Stimulated activated CD8-positive, alpha-beta memory T cell treated with anti-CD3 and anti-CD28 coated beads, Interleukin-7, amount 100 ng/mL, for 48 hours (primary cell): ENCODE data around the gene RHBDL2.
"Not testable (repeated sequence)": the region's sequence is repeated elsewhere in the genome, so short reads cannot be mapped to it uniquely, and the experiment has no call there.

Experiments used
- DNase-seq, 2 donors: peaks; one replicate each; pipeline ENCODE4 v3.0.0-alpha.2; 2020; ENCODE audit warnings: low read depth in 1 of 2; ENCODE audit errors: extremely low read depth in 1 of 2

RHBDL2 gene, protein sequence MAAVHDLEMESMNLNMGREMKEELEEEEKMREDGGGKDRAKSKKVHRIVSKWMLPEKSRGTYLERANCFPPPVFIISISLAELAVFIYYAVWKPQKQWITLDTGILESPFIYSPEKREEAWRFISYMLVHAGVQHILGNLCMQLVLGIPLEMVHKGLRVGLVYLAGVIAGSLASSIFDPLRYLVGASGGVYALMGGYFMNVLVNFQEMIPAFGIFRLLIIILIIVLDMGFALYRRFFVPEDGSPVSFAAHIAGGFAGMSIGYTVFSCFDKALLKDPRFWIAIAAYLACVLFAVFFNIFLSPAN

DNA sequence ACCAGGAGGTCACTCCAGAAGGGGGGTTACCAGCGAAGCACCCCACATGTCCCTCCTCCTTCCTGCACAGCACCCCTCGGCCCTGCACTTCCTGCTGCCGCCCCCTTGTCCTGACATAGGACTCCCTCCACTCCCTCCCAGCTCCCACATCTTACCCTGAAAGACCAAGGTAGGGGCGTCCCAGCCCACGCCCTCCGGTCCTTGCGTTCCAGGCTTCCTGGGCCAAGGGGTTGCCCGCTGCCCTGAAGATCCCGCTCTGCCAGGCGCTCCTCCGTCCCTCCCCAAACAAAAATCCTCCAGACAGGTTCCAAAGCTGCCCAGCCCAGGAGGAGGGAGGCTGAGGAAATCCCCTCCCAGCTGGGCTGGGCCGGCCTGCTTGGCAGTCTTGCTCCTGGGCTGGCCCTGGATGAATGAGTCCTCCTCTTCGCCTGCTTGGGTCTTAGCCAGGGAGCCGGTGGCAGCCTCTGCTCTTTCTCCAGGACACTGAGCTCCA, at the start of gene RHBDL2:
TSS of gene RHBDL2 (minus strand) at position 304 of the 493 bp plus-strand sequence. CDS start 22,618 bp downstream, outside the sequence.
- no peak for DNase-seq

DNA sequence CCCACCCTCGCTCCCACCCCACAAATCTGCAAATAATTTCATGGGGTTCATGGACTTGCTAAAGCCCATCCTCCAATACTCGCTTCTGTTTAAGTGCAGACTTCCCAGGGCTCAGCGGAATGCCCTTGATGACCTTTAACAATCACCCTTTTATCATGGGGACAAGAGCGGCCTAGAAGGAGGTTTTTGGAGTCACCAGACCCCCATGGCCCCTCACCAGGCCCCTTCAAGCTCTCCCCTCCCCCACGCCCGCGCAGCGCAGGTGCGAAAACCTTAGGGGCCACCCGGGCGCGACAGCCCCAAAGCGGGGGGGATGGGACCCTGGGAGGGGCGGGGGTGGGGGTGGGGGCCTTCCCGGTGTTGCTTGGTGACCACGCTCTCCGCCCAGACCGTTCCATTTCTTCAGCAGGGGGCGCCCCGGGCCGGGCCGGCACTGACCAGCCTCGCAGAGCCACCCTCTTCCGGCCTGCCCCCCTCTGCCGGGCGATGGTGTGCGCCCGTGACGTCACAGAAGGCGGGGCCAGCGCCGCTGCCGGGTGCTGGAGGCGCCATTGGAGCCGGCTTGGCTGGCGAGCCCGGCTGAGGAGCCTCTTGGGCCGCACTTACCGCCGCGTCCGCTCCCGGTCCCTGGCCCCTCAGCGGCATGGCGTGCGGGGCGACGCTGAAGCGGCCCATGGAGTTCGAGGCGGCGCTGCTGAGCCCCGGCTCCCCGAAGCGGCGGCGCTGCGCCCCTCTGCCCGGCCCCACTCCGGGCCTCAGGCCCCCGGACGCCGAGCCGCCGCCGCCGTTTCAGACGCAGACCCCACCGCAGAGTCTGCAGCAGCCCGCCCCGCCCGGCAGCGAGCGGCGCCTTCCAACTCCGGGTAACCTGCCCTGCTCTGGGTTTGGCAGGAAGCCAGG, 49.4 kb upstream of the RHBDL2 start, which contains the start of gene AKIRIN1:
TSS of gene AKIRIN1 (plus strand) at position 539 of the 900 bp plus-strand sequence. CDS start at position 644, 105 bp downstream.
- DNase-seq = peak; percentile 95 to 99

DNA sequence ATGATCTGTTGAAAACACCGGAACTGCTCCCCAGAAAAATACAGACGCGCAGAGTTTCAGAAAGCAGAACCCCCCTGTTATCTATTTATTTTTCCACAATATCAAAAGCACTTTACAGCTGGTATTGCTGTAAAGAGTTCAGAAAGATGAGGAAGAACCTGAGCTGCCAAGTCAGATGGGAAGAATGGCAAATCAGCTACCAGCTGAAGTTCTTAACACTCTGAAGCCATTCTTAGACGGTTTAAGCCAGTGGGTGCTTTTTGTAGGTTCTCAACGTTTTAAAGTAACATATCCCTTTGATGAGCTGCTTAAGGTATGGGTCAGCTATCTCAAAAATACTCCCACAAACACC, 48.7 kb upstream of the RHBDL2 start:
- DNase-seq = no peak

DNA sequence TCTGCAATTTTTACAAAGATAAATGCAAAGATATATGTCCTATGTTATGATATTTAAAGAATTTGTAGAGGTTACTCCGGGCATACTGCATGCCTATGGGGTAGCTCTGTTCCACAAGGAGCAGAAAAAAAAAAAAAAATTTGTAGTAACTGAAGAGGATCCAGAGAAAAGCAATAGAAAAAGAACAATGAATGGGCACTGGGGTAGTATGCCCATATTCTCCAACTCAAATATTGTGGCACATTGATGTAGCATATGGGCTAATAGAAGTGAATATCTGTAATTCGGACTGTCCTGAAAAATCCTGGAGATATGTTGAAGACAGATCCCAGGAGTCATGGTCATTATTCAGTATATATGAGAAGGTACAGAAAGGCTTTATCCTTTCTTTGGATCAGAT, 48.3 kb upstream of the RHBDL2 start:
- DNase-seq = no peak

DNA sequence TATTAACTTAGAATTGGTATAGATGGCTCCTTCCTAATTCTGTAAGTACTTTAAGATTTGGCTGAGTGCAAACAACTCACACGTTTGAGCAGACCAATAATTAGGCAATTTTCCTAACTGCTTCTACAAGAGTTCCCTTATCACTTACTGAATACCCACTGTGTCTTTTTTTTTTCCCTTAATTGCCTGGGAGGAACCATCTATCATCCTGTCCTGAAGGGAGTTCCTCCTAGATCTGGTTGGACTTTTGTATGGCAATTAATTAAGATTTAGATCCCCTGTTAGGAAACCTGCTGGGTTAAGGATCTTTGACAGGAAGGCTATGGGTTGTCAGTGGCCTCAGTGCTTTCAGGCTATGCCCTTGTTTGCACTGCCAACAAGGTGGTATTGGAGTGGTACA, 37.8 kb upstream of the RHBDL2 start:
- not testable (repeated sequence) for DNase-seq

DNA sequence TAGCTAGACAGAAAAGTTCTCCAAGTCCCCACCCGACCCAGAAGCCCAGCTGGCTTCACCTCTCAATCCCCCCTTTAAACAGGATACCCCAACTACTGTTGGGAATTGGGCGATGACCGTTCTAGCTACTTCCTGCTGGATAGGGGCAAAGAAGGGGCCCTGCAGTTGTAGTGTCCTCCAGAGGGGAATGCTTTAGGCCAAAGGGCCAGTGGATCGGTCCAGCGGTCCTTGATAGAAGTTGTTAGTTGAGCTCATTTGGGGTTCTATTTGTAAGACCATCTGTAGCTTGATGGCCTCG, 36.6 kb upstream of the RHBDL2 start:
- DNase-seq = not testable (repeated sequence)

DNA sequence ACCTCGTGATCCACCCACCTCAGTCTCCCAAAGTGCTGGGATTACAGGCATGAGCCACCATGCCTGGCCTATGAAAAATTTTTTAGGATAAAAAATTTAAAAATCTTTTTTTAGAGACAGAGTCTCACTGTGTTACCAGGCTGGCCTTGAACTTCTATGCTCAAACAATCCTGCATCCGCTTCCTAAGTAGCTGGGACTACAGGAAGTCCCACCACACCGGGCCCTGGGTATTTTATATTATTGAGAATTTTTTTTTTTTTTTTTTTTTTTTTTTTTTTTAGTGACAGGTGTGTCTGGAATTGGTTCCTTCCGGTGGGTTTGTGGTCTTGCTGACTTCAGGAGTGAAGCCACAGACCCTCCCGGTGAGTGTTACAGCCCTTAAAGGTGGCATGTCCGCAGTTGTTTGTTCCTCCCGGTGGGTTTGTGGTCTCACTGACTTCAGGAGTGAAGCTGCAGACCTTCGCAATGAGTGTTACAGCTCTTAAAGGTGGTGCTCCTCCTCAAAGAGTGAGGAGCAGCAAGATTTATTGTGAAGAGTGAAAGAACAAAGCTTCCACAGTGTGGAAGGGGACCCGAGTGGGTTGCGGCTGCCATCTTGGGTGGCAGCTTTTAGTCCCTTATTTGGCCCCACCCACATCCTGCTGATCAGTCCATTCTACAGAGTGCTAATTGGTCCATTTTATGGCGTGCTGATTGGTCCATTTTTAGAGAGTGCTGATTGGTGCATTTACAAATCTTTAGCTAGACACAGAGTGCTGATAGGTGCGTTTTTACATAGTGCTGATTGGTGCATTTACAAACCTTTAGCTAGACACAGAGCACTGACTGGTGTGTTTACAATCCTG, 36.0 kb upstream of the RHBDL2 start:
- peak; percentile 10 to 47 for DNase-seq

DNA sequence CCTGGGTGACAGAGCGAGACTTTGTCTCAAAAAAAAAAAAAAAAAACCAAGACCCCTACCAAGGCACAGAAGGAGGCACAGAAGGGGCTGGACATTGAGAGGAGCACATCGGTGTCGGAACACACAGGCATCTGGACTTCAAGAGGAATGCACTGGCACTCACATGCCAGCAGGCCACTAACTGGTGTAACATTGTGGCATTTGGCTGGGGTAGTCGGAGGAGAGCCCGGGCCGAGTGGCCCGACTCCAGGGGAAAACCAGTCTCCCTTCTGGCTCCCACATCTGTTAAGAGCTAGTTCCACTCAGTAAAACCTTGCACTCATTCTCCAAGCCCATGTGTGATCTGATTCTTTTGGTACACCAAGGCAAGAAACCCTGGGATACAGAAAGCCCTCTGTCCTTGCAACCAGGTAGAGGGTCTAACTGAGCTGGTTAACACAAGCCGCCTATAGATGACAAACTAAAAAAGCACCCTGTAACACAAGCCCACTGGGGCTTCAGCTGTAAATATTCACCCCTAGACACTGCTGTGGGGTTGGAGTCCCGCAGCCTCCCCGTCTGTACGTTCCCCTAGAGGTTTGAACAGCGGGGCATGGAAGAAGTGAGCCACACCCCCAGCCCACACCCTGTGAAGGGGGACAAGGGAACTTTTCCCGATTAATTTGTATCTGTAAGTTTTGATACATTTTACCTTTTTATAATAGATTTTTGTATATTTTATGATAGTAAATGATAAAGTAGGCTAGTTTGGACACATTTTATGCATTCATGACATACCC, 32.2 kb upstream of the RHBDL2 start:
- no peak for DNase-seq

DNA sequence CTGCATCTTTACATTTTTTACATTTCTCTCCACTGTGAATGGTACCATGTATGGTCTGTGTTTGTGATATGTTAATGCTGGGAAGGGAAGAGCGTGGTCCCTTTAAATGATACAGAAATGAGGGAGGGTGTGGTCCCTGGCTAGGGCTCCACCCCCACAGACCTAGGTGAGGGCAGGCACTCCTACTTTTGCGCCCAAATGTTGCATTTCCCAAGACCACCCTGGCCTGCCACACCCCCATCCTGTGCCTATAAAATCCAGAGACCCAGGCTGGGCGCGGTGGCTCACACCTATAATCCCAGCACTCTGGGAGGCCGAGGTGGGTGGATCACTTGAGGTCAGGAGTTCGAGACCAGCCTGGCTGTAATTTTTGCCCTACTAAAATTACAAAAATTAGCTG, 31.5 kb upstream of the RHBDL2 start:
- DNase-seq = not testable (repeated sequence)

DNA sequence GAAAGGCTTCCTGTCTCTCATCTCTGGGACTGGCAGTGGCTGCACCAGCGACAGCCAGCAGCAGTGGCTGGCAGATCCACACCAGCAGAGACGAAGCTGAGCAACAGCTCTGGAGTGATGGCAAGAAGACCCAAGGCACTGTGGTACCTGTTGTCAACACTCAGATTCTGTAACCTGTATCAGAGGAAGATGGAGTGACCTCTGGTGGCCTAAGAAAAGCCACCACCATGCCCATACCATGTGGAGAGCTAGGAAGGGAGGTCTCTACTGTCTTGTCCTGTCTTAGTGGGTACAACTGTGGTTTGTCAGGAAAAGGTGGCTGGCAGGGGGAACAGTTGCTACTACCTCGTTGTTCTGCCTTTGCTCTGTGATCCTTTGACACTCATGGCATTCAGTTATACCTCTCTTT, 22.5 kb upstream of the RHBDL2 start:
- no peak for DNase-seq

DNA sequence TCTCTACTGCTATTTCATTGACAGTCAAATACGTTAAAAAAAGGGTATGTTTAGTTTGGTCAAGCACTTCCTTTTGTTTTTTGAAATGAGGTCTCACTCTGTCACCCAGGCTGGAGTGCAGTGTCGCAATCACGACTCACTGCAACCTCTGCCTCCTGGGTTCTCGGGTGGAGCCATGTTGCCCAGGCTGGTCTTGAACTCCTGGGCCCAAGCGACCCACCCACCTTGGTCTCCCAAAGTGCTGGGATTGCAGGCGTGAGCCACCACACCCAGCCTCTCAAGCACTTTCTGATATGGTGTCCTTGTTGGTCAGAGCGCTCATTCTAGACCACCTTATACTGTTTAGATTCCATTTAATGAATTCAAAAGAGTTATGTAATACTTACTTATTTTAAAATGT, 20.9 kb upstream of the RHBDL2 start:
- DNase-seq = no peak

DNA sequence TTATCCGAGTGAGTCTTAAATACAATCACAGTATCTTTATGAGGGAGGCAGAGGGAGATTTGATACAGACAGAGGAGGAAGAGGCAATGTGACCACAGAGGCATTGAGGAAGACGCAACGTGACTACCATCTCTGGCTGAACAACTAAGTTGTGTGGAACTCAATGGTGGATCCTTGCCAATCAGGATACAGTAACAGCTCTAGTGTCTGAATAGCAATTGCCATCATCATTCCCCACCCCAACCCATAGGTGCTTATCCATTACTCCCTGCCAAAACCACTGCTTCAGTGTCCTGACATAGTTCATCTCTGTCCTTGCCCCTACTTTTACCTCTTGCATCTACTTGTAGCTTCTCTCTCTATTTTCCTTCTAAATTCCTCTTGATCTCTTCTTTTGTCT, 20.5 kb upstream of the RHBDL2 start:
- DNase-seq = no peak

DNA sequence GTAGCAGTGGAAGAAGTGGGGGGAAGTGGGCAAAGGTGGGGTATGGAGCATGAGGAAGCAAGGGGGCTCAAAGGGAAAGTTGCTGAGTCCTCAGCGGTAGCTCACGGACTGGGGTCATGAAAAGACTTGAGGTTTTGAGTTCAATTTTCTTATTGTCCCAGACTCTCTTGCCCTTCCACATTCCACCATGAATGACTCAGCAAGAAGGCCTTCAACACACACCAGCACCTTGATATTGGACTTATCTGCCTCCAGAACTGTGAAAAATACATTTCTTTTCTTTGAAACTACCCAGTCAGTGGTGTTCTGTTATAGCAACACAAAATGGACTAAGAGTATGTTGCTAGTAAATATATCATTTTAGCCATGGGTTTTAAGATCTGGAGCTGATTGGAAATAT, 17.3 kb upstream of the RHBDL2 start:
- DNase-seq = no peak

DNA sequence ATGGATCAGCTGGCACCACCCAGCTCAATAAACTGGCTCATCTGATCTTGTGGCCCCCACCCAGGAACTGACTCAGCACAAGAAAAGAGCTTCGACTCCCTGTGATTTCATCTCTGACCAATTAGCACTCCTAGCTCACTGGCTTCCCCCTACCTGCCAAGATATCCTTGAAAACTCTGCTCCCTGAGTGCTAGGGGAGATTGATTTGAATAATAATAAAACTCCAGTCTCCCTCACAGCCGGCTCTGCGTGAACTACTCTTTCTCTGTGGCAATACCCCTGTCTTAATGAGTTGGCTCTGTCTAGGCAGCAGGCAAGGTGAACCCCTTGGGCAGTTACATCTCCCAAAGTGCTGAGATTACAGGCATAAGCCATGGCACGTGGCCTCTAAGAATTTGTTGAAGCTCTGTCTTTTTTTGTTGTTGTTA, 11.8 kb upstream of the RHBDL2 start:
- DNase-seq = no peak

DNA sequence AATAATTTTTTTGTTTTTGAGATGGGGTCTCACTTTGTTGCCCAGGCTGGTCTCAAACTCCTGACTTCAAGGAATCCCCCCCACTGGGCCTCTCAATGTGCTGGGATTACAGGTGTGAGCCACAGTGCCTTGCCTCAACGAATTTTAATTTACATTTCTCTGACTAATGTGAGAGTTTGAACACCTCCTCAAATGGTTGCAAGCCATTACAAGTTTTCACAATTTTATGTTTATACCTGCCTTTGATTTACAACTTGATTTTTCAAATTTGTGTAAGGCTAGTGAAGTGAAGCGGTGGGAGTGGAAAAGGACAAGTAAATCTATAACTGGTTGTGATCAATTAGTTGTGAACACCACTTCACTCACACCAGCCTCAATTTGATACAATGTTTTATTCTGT, 8.9 kb upstream of the RHBDL2 start:
- no peak for DNase-seq

DNA sequence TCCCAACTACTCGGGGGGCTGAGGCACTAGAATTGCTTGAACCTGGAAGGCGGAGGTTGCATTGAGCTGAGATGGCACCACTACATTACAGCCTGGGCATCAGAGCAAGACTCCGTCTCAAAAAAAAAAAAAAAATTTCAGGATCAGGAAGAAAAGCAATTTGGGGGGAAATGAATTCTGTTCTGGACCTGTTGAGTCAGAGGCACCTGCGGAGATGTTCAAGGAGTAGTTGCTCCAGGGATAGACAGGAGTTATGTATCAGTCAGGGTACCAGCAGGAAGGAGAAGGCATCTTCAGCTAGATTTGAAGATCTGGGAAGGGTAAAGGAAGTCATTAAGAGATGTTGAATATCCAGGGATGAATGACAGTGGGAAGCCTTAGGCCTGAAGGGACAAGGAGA, 2.9 kb upstream of the RHBDL2 start:
- no peak for DNase-seq

DNA sequence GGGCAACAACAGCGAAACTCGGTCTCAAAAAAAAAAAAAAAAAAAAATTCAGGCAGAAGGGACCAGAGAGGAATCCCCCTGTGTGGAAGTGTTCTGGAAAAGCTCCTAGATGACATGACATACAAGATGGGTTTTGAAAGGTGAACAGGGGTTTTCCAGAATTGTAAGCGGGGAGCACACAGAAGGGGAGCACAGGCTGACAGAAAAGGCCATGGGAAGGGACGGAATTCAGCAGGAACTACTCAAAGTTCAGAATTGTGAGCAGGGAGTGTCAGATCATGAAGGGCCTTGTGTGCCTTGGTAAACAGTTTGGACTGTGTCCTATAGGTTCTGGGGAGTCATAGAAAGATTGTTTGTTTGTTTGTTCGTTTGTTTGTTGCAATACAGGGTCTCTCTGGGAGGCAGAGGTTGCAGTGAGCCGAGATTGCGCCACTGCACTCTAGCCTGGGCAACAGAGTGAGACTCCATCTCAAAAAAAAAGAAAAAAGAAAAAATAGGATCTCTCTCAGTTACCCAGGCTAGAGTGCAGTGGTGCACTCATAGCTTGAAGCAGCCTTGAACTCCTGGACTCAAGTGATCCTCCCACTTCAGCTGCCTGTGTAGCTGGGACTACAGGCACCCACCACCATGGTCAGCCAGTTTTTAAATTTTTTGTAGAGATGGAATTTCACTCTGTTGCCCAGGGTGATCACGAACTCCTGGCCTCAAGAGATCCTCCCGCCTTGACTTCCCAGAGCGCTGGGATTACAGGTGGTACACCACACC, 1.2 kb upstream of the RHBDL2 start:
- DNase-seq = no peak

DNA sequence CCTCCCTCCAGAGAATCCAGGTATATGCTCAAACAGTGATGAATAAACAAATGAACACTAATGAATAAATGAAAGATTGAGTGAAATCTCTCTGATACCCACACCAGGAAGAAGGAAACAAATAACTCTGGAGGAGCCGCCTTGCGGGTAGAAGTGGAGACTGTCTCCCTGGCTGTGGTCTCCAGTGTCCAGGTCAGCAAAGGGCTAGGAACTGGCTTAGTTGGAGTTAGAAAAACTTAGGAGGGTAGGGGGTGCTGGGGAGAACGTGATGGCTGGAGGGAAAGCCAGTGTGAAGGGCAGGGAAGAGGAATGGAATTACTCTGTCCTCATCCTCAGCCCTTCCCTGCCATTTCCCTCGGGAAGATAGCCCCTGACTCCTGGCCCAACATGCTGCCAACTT, 537 bp downstream of the RHBDL2 start:
- no peak for DNase-seq

DNA sequence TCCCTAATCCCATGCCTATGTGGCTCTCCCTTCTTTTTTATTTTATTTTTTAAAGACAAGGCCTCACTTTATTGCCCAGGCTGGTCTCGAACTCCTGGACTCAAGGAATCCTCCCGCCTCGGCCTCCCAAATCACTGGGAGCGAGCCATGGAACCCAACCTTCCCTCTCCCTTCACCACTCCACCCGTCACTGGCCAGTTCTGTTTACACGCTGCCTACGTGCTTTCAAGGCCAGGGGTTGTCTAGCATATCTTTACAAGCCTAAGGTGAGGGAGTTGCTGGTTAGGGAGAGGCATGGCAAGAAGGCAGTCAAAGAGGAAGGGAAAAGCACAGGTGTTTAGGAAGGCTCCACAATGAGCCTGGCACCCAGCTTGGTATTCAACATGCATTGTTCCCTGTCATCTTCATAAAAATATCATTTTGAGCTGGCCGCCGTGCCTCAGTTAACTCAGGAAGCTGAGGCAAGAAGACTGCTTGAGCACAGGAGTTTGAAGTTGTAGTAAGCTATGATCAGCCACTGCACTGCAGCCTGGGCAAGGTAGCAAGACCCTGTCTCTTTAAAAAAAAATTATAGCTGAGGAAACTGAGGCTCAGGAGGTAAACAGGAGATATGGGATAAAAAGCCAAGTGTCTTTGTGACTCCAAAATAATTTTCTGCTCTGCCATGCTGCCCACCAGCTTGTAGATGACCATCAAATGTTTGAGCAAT, 1.1 kb downstream of the RHBDL2 start:
- no peak for DNase-seq
